ENCODE measurements around the gene EBLN2. TPM values are rescaled to one million over a fixed set of nuclear protein-coding genes. Genes with fewer than 3 reads are reported as not detected.

EBLN2 gene
- total RNA-seq, 1 donor from 2014 or later: 9.4 TPM

GRCh38 chr3:73101881-73102280 is 40.4 kb downstream of the EBLN2 start:
- CTCF ChIA-PET: interaction anchor here (0.6 to 1.9 kb wide), 4 partner anchors 9 to 401 kb away, joined by 3 to 20 read pairs (median 4); no protein-coding TSS in a partner anchor
- DNase-seq (no peak), ATAC-seq (ENCODE audit: low read depth) (no peak)
- H3K27me3 Mint-ChIP-seq: peaks cover 4% of the 10 kb centered on the region
- intact Hi-C loops (cut with micrococcal nuclease): loop anchor here (1.0 kb wide), 2 partner anchors 330 to 400 kb away; no protein-coding TSS in a partner anchor
- H3K27ac Mint-ChIP-seq: no peak overlapping the region
- H3K4me1 Mint-ChIP-seq: no peaks in the 10 kb centered on the region
- H3K4me3 Mint-ChIP-seq: no peak overlapping the region
- POLR2A ChIA-PET: no interaction called here
- no peaks in the 10 kb centered on the region for H3K36me3 Mint-ChIP-seq (ENCODE audit: low read depth)
- no peaks in the 10 kb centered on the region for H3K9me3 Mint-ChIP-seq
- TF ChIP-seq, protein P1, sequence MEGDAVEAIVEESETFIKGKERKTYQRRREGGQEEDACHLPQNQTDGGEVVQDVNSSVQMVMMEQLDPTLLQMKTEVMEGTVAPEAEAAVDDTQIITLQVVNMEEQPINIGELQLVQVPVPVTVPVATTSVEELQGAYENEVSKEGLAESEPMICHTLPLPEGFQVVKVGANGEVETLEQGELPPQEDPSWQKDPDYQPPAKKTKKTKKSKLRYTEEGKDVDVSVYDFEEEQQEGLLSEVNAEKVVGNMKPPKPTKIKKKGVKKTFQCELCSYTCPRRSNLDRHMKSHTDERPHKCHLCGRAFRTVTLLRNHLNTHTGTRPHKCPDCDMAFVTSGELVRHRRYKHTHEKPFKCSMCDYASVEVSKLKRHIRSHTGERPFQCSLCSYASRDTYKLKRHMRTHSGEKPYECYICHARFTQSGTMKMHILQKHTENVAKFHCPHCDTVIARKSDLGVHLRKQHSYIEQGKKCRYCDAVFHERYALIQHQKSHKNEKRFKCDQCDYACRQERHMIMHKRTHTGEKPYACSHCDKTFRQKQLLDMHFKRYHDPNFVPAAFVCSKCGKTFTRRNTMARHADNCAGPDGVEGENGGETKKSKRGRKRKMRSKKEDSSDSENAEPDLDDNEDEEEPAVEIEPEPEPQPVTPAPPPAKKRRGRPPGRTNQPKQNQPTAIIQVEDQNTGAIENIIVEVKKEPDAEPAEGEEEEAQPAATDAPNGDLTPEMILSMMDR (IDR thresholded peaks at IDR 0.05): no peak

GRCh38 chr3:73107215-73107614 is 45.8 kb downstream of the EBLN2 start:
- TF ChIP-seq, protein P1 (IDR thresholded peaks at IDR 0.05): no peak

GRCh38 chr3:73107676-73108187 is 46.3 kb downstream of the EBLN2 start:
- intact Hi-C loops (cut with micrococcal nuclease): no loop called here
- CTCF ChIA-PET: interaction anchor here (1.1 kb wide), 1 partner anchor 400 kb away, joined by 3 read pairs; no protein-coding TSS in a partner anchor
- no peak overlapping the region for H3K4me3 Mint-ChIP-seq
- no peak overlapping the region for H3K27ac Mint-ChIP-seq
- DNase-seq: no peak
- no peaks in the 10 kb centered on the region for H3K9me3 Mint-ChIP-seq
- TF ChIP-seq, protein P1 (IDR thresholded peaks at IDR 0.05): no peak
- peaks cover 15% of the 10 kb centered on the region for H3K27me3 Mint-ChIP-seq
- POLR2A ChIA-PET: no interaction called here
- no peaks in the 10 kb centered on the region for H3K4me1 Mint-ChIP-seq
- no peaks in the 10 kb centered on the region for H3K36me3 Mint-ChIP-seq (ENCODE audit: low read depth)
- no peak for ATAC-seq (ENCODE audit: low read depth)

More at GRCh38 chr3:73107215-73107614, 45.8 kb downstream of the EBLN2 start:
- ATAC-seq (ENCODE audit: low read depth) (no peak), DNase-seq (no peak)
- intact Hi-C loops (cut with micrococcal nuclease): no loop called here
- H3K36me3 Mint-ChIP-seq (ENCODE audit: low read depth): no peaks in the 10 kb centered on the region
- peaks cover 16% of the 10 kb centered on the region for H3K27me3 Mint-ChIP-seq
- ChIA-PET POLR2A (no interaction called here), CTCF (interaction anchor here (1.1 kb wide), 1 partner anchor 401 kb away, joined by 3 read pairs; no protein-coding TSS in a partner anchor)
- H3K4me3 Mint-ChIP-seq: no peak overlapping the region
- H3K27ac Mint-ChIP-seq: no peak overlapping the region
- H3K9me3 Mint-ChIP-seq: no peaks in the 10 kb centered on the region
- H3K4me1 Mint-ChIP-seq: no peaks in the 10 kb centered on the region

- intact Hi-C loops (cut with micrococcal nuclease): no loop called here
- ChIA-PET CTCF (no interaction called here), POLR2A (no interaction called here)
- Mint-ChIP-seq H3K27ac (no peak overlapping the region), H3K4me1 (no peaks in the 10 kb centered on the region), H3K9me3 (no peaks in the 10 kb centered on the region), H3K27me3 (peaks cover 15% of the 10 kb centered on the region), H3K36me3 (ENCODE audit: low read depth) (no peaks in the 10 kb centered on the region), H3K4me3 (no peak overlapping the region)
- no peak for DNase-seq
- TF ChIP-seq, protein P1 (IDR thresholded peaks at IDR 0.05): no peak
- no peak for ATAC-seq (ENCODE audit: low read depth)
These were observed 47.3 kb downstream of the EBLN2 start for GRCh38 chr3:73108750-73109149.

DNA sequence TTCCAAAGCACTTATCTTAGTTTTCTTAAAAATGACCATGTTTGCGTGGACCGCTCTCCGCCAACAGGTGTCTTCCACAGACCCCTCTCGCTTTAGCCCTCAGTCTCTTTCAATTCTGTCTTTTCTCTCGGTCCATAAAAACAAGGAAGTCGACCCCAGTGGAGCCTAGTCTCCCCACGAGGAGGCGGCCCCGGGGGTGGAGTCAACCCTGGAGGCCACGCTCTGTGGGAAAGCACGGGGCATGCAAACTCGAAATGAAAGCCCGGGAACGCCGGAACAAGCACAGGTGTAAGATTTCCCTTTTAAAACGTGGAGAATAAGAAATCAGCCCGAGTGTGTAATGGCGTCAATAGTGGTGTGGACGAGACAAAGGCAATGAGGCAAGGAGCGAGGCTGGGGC is 49.1 kb downstream of the EBLN2 start:
- Mint-ChIP-seq H3K4me1 (no peaks in the 10 kb centered on the region), H3K36me3 (ENCODE audit: low read depth) (no peaks in the 10 kb centered on the region), H3K27me3 (peaks cover 17% of the 10 kb centered on the region), H3K27ac (no peak overlapping the region), H3K4me3 (no peak overlapping the region), H3K9me3 (no peaks in the 10 kb centered on the region)
- TF ChIP-seq, protein P1 (IDR thresholded peaks at IDR 0.05): no peak
- ChIA-PET CTCF (no interaction called here), POLR2A (no interaction called here)
- ATAC-seq (ENCODE audit: low read depth) (no peak), DNase-seq (no peak)
- intact Hi-C loops (cut with micrococcal nuclease): no loop called here

Other genes starting within 250 kb of the EBLN2 start
- 21.2 and 25.3 TPM in 2 replicates for gene SHQ1, start 213.2 kb upstream of the EBLN2 start, total RNA-seq
- gene GXYLT2, start 173.6 kb upstream of the EBLN2 start, total RNA-seq: not detected in 2 replicates
- gene PPP4R2, start 64.8 kb upstream of the EBLN2 start, total RNA-seq: 54.7 and 59.7 TPM in 2 replicates